Stimulated activated CD4-positive, alpha-beta T cell treated with anti-CD3 and anti-CD28 coated beads, Interleukin-12 subunit alpha, Interleukin-12 subunit beta, amount 100 ng/mL, for 4 hours (primary cell): ENCODE data around the gene POU6F1.

Experiments used
- DNase-seq: peaks from one replicate; pipeline ENCODE4 v3.0.0-alpha.2; 2020

The POU6F1 gene

GRCh38 chr12:51150777-51151176, 67.1 kb downstream of the POU6F1 start:
- no peak for DNase-seq

- no peak for DNase-seq
Observed at GRCh38 chr12:51147309-51147708, 70.6 kb downstream of the POU6F1 start.

- no peak for DNase-seq
Observed at GRCh38 chr12:51139292-51139844, 78.5 kb downstream of the POU6F1 start.
